IMR-90 (cell line): ENCODE results near the gene CXorf65. TPM values are rescaled to one million over a fixed set of nuclear protein-coding genes. Genes with fewer than 3 reads are reported as not detected.

Experiments
- MAFK ChIP-seq: IDR thresholded peaks from 2 replicates; pipeline ENCODE4 v1.6.1; 2012; ENCODE audit warnings: low read depth, low read length, improper control_type of control experiment
- NFE2L2 ChIP-seq: fragments of 150-350 bp; IDR thresholded peaks from 2 replicates; pipeline ENCODE4 v1.6.1; 2016; ENCODE audit warnings: low read depth, mild to moderate bottlenecking, low read length
- RAD21 ChIP-seq: IDR thresholded peaks from 2 replicates; pipeline ENCODE4 v1.6.1; 2012; ENCODE audit warnings: low read length, improper control_type of control experiment
- polyA plus RNA-seq, 3 experiments: library from polyadenylated mRNA; depleted of rRNA; stranded (reverse); fragments of >200 nt; gene quantifications; 2 replicates each; pipeline ENCODE4 v1.2.3, GENCODE V29; 2012; ENCODE audit warnings: low replicate concordance in 1 of 3
- total RNA-seq: library from RNA; depleted of rRNA; stranded (reverse); fragments of >200 nt; gene quantifications from 2 replicates; pipeline ENCODE4 v1.2.3, GENCODE V29; 2012
- TF ChIP-seq, protein P1 (sequence below): fragments of 150-350 bp; IDR thresholded peaks from 2 replicates; pipeline ENCODE4 v1.6.1; 2017; ENCODE audit warnings: mild to moderate bottlenecking, antibody characterized with exemption, low read length, low read depth

The CXorf65 gene
- total and polyA plus RNA-seq, 2 of the 4 experiments (the other 2 are of a cell fraction): not detected

DNA sequence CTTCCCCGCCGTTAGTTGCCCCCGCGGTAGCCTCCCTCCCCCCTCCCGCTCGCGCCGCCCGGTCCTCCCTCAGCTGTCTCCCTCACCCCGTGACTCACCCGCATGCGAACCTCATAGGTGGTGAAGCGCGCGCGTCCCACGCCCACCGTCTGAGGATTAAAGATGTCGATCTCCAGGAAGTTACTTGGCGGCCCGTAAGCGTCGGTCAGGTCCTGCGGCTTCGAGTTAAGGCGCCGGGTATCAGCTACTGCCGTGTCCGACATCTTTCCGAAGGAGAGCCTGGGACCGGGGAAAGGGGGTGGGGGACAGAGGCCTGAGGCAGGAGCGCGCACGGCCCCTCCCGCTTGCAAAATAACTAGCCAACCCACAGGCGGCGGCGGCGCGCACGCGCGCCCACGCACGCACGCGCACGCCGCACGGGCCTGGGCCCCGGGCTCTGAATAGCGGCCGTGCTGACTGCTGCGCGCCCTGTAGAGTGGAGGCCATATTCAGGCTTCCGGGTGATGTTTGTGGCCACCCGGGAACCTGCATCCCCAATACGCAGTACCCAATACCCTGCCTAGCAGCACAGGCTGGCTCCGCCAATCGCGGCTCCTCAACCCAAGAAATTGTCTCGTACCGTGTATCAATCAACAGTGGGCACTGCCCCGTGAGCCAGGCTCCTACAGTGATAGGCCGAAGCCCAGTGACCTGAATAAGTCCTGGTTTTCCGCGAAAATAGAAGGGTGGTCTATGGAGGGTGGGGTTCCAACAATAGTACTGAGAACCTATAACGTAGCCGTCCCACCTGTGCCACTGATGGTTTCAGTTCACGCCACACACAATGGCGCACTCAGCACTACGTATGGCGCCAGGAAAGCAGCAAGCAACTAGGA, 38.3 kb downstream of the CXorf65 start, which contains the start of gene SNX12 (continued):
- TF ChIP-seq, protein P1, sequence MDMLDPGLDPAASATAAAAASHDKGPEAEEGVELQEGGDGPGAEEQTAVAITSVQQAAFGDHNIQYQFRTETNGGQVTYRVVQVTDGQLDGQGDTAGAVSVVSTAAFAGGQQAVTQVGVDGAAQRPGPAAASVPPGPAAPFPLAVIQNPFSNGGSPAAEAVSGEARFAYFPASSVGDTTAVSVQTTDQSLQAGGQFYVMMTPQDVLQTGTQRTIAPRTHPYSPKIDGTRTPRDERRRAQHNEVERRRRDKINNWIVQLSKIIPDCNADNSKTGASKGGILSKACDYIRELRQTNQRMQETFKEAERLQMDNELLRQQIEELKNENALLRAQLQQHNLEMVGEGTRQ: peak; percentile 39; the same call in 1 of the 2 replicates
- TF ChIP-seq NFE2L2: no peak
- no peak for TF ChIP-seq RAD21
- TF ChIP-seq MAFK: no peak
